Adrenal gland (tissue), 5 donors: ENCODE data around the gene RALY.

Source experiments
- POLR2A ChIP-seq, 2 donors: fragments of 450-650 bp; IDR thresholded peaks; one replicate each; pipeline ENCODE4 v1.6.1; 2017; ENCODE audit warnings: antibody characterized with exemption in 2 of 2, mild to moderate bottlenecking in 2 of 2, moderate library complexity in 1 of 2
- TF ChIP-seq, protein P1 (sequence below), 6 experiments: fragments of 450-650 bp in 4 of 6; fragments of 200-600 bp in 2 of 6; sonication (generic) in 1 of 6; IDR thresholded peaks; 1 replicate in 5 of 6; 2 replicates in 1 of 6; pipeline versions ENCODE4 v1.5.1 to v1.8.0; 2016 to 2021; ENCODE audit warnings: antibody characterized with exemption in 6 of 6, mild to moderate bottlenecking in 2 of 6, moderate library complexity in 1 of 6
- donor health status: DM: no; HTN: no; CAD: no.

- TF ChIP-seq, protein P1, sequence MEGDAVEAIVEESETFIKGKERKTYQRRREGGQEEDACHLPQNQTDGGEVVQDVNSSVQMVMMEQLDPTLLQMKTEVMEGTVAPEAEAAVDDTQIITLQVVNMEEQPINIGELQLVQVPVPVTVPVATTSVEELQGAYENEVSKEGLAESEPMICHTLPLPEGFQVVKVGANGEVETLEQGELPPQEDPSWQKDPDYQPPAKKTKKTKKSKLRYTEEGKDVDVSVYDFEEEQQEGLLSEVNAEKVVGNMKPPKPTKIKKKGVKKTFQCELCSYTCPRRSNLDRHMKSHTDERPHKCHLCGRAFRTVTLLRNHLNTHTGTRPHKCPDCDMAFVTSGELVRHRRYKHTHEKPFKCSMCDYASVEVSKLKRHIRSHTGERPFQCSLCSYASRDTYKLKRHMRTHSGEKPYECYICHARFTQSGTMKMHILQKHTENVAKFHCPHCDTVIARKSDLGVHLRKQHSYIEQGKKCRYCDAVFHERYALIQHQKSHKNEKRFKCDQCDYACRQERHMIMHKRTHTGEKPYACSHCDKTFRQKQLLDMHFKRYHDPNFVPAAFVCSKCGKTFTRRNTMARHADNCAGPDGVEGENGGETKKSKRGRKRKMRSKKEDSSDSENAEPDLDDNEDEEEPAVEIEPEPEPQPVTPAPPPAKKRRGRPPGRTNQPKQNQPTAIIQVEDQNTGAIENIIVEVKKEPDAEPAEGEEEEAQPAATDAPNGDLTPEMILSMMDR (IDR thresholded peaks at IDR 0.05): no peak
- TF ChIP-seq POLR2A (IDR thresholded peaks at IDR 0.05): no peak
Measured at GRCh38 chr20:34049389-34049788, 55.7 kb downstream of the RALY start.
